NCI-H2196 (cell line): Measurements from ENCODE around the gene ITGAX.
"Not testable (repeated sequence)": the region's sequence is repeated elsewhere in the genome, so short reads cannot be mapped to it uniquely, and the experiment has no call there.

ENCODE experiments used
- DNase-seq: peaks from one replicate; lab custom pipeline; 2025; ENCODE audit not compliant: unreplicated experiment; lab: John Stamatoyannopoulos, UW

Gene ITGAX

GRCh38 chr16:31354394-31355291 is at the start of gene ITGAX:
Gene ITGAX, plus strand, starts transcription at chr16:31355176. Its CDS starts 79 bp downstream, at chr16:31355255.
- no peak for DNase-seq

DNA sequence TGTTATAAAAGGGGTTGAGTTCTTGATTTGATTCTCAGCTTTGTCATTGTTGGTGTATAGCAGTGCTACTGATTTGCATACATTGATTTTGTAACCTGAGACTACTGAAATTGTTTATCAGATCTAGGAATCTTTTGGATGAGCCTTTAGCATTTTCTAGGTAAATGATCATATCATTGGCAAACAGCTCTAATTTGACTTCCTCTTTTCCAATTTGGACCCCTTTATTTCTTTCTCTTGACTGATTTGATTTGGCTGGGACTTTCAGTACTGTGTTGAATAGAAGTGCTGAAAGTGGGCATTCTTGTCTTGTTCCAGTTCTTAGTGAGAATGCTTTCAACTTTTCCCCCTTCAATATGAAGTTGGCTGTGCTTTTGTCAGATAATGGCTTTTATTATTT is 49.8 kb upstream of the ITGAX start:
- no peak for DNase-seq

DNA sequence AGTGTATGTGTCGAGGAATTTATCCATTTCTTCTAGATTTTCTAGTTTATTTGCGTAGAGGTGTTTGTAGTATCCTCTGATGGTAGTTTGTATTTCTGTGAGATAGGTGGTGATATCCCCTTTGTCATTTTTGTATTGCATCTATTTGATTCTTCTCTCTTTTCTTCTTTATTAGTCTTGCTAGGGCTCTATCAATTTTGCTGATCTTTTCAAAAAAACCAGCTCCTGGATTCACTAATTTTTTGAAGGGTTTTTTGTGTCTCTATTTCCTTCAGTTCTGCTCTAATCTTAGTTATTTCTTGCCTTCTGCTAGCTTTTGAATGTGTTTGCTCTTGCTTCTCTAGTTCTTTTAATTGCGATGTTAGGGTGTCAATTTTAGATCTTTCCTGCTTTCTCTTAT is 46.6 kb upstream of the ITGAX start:
- not testable (repeated sequence) for DNase-seq

DNA sequence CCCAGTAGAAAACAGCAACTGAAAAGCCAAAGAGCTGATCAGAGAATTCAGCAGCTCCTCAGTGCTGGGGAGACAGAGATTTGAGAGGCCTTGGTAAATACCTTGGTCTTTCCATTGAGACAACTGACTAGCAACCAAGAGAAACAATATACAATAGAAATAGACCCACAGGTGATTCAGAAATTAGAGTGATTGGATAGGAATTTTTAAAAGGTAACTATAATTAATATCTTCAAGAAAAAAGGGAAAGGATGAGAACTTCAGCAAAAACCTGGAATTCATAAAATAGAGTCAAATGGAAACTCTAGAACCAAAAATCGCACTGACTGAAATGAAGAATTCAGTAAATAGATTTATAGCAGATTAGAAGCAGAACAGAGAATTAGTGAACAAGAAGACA is 32.5 kb upstream of the ITGAX start:
- DNase-seq: no peak

DNA sequence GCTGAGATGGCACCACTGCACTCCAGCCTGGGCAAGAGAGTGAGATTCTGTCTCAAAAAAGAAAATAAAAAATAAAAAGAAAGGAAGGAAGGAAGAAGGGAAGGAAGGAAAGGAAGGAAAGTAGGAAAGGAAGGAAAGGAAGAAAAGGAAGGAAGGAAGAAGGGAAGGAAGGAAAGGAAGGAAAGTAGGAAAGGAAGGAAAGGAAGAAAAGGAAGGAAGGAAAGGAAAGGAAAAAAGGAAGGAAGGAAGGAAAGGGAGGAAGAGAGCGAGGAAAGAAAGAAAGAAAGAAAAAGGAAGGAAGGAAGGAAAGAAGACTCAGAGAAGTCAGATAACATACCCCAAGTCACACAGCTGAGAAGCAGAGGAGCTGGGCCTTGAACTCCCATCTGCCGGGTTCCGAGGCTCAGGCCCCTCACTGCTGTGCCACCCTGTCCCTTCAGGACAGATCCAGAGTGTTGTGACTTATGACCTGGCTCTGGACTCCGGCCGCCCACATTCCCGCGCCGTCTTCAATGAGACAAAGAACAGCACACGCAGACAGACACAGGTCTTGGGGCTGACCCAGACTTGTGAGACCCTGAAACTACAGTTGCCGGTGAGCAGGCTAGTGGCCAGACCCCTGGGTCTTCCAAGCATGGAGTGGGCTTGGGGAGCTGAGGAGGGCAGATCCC is 30.9 kb upstream of the ITGAX start:
- DNase-seq: no peak

DNA sequence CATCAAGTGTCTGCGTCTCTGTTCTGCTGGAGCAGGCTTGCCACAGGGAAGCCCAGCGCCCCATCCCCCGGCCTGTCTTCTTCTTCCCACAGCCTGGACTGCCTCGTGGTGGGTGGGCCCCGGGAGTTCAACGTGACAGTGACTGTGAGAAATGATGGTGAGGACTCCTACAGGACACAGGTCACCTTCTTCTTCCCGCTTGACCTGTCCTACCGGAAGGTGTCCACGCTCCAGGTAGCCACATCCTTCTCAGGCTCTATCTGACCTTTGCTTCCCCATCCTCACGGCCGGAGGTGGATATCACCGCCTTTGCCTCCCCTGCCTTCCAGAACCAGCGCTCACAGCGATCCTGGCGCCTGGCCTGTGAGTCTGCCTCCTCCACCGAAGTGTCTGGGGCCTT is 29.8 kb upstream of the ITGAX start:
- no peak for DNase-seq

- no peak for DNase-seq
Observed at GRCh38 chr16:31327646-31328225, 27.2 kb upstream of the ITGAX start.

- DNase-seq: no peak
Observed at GRCh38 chr16:31328322-31329052, 26.5 kb upstream of the ITGAX start.

DNA sequence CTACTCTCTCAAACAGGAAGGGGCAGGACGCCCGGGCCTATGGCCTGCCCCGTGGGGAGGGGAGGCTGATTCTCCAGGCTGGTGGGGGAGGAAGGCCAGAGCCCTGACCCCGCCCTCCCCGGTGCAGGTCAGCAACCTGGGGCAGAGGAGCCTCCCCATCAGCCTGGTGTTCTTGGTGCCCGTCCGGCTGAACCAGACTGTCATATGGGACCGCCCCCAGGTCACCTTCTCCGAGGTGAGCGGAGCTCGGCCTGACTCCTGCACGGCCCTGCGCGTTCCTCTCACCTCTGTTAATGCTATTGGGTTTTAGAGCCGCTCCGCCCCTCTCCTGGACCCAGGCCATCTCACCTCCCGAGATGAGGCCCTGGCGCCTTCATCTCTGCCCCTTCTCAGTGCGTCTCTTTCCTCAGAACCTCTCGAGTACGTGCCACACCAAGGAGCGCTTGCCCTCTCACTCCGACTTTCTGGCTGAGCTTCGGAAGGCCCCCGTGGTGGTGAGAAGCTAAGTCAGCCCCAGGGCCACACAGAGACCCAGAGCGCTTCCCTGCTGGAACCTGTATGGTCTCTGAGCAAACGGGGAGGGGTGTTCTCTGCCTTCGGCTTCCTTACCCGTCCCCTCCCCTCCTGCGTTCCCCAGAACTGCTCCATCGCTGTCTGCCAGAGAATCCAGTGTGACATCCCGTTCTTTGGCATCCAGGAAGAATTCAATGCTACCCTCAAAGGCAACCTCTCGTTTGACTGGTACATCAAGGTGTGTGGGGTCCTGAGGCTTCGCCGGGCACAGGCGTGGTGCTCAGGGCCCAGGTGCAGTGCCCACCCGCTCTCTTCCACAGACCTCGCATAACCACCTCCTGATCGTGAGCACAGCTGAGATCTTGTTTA is 25.1 kb upstream of the ITGAX start:
- DNase-seq: no peak

DNA sequence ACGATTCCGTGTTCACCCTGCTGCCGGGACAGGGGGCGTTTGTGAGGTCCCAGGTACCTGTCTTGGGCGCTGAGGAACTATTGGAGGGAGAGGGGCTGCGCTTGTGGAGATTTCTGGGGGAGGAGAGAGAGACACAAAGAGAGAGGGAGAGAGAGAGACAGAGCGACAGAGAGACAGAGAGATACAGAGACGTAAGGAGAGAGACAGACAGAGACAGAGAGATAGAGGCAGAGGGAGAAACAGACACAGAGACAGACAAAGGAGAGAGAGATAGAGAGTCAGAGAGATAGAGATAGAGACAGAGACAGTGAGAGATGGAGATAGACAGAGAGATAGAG is 24.5 kb upstream of the ITGAX start:
- no peak for DNase-seq

DNA sequence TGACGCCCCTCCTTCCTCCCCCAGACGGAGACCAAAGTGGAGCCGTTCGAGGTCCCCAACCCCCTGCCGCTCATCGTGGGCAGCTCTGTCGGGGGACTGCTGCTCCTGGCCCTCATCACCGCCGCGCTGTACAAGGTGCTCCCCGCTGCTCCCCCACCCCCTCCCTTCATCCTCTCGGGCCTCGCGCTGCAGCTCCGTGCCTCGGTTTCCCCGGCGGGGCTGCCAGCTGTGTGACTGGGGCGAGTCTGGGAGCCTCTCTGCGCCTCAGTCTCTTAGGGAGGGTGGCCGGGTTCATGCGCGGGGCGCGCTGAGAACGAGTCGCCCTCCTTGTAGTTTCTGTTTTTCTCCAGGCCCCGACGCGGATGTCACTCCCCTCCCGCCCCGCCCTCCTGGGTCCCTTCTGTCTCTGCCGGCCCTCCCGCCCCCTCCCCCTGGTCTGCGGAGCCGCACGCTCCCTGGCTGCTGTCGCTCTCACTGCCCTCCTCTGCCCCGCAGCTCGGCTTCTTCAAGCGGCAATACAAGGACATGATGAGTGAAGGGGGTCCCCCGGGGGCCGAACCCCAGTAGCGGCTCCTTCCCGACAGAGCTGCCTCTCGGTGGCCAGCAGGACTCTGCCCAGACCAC is 23.7 kb upstream of the ITGAX start:
- no peak for DNase-seq

- no peak for DNase-seq
Observed at GRCh38 chr16:31331807-31332301, 23.1 kb upstream of the ITGAX start.

DNA sequence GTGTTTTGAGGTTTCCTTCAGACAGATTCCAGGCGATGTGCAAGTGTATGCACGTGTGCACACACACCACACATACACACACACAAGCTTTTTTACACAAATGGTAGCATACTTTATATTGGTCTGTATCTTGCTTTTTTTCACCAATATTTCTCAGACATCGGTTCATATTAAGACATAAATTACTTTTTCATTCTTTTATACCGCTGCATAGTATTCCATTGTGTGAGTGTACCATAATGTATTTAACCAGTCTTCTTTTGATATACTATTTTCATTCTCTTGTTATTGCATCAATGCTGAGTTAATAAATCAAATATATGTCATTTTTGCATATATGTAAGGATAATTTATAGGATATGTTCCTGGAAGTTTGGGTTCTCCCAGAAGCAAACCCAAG is 22.4 kb upstream of the ITGAX start:
- DNase-seq: no peak

GRCh38 chr16:31333686-31334649 is 21.0 kb upstream of the ITGAX start:
- DNase-seq: peak; percentile 27

DNA sequence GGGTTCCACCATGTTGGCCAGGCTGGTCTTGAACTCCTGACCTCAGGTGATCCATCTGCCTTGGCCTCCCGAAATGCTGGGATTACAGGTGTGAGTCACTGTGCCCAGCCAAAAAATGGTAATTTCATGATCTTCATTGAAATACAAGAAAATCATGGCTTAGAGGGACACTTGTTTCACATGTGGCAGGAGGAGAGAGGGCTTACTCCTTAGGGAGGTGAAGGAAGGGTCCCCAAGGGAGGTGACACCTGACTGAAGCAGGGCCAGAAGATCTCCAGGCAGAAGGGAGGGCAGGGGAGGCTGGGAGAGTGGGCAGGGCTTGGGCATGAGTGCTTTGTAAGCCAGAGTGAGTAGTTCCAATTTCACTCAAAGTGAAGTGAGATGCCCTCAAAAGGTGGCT is 20.0 kb upstream of the ITGAX start:
- no peak for DNase-seq

DNA sequence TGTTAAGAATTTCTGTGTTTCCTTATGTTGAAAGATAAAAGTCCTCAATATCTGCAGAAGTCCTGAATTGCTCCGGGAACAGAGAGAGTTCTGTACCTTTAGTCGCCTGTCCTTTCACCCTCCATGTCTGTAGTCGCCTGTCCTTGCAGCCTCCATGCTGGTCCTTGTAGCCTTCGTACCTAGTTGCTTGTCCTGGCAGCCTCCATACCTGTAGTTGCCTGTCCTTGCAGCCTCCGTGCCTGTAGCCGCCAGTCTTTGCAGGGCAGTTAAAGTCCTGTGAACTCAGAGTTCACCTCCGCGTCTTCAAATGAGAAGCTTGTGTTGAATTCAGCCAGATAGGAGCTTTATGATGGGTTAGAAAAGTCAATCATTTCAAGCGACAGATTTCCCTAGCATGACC is 19.5 kb upstream of the ITGAX start:
- DNase-seq: no peak

DNA sequence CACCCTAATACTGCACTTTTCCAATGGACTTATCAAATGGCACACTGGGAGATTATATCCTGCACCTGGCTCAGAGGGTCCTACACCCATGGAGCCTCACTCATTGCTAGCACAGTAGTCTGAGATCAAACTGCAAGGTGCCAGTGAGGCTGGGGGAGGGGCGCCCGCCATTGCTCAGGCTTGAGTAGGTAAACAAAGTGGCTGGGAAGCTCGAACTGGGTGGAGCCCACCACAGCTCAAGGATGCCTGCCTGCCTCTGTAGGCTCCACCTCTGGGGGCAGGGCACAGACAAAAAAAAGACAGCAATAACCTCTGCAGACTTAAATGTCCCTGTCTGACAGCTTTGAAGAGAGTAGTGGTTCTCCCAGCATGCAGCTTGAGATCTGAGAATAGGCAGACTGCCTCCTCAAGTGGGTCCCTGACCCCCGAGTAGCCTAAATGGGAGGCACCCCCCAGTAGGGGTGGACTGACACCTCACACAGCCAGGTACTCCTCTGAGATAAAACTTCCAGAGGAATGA is 16.8 kb upstream of the ITGAX start:
- DNase-seq: not testable (repeated sequence)

GRCh38 chr16:31344712-31345111 is 10.3 kb upstream of the ITGAX start:
- DNase-seq: no peak

DNA sequence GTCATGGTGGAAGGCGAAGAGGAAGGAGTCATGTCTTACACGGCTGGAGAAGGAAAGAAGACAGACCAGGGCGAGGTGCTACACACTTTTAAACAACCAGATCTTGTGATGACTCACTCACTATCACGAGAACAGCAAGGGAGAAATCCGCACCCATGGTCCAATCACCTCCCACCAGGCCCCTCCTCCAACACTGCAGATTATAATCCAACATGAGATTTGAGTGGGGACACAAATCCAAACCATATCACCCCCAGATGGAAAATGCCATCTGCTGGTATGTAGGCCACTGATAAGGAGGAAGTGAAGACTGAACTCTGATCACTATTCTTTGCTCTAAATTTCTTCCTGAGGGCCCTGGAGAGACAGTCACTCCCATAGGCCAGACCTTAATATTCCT is 7.5 kb upstream of the ITGAX start:
- DNase-seq: no peak
